Measurements from ENCODE around the gene SND1.

SND1 gene

DNA sequence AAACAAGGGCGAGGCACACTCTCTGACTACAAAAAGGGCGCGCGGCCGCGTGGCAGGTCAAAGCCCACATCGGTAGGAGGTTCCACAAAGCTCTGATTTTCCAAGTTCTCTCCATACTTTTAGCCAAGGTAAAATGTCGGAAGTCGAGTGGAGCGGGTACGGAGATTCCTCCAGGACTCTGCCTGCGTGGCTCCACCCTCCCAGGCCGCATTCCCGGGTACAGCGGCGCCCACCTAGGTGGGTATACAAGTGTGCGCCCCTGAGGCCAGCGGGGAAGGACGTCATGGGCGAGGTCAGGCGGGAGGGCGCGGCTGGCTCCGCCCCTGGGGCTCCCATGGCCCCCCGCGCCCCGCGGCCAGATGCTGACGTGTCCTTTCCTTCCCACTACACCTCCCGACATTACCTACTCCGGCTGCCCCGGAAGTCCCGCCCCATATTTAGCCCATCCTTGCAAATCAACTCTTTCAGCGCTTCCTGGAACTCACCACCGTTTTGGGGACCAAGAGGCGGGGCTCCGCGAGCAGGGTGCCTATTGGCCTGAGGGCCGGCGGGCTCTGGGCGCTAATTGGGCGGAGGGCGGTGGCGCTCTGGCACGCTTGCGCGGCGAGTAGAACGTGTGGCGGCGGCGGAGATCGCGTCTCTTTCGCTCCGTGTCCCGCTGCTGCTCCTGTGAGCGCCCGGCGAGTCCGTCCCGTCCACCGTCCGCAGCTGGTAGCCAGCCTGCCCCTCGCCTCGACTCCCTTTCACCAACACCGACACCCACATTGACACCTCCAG is at the start of gene SND1:
Gene SND1, plus strand, starts transcription at position 639 of the 777 bp plus-strand sequence. CDS start 180 bp downstream, outside the sequence.
- DNase-seq, result peak; percentile 99
- in situ Hi-C loops (cut with MboI; ENCODE audit: low pct_unique_long_range_greater_than_20kb, low sequenced_read_pairs), result no loop called here

DNA sequence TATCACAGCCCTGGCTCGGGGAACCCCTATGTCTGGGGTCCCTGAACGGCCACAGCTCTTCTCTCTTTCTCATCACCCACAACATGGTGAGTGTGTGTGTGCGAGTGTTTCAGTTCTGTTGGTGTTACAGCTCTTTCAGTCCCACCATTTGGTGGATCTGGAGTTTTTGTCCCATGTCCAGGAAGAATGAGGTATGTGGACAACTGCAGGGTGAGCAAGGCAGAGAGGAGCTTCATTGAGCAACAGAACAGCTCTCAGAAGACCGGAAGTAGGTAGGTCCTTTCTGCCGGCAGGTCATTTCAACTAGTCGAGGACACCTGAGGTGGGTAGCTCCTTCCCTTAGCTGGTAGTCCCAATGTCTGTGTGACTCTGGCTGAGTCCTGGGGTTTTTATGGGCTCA is 43.5 kb upstream of the SND1 start:
- in situ Hi-C loops (cut with MboI; ENCODE audit: low pct_unique_long_range_greater_than_20kb, low sequenced_read_pairs), result no loop called here
- no peak for DNase-seq

DNA sequence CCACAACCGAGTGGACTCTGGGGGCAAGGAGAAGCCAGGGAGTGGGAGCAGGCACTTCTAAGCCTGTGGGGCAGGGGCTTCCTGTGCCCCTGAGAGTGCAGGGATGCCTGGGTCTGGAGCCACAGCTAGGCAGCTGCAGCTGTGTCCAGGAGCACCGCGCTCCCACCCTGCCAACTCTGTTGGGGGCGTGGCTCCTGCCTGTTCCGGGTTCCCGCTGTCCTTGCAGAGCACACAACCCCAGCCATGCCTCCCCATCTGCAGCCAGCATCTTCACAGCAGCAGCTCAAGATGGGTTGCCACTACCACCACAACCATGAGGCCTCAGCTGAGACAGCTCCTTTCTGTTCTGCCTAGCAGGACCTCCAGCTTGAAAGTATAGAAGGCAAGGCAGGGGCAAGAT is 42.7 kb upstream of the SND1 start:
- no peak for DNase-seq
- in situ Hi-C loops (cut with MboI; ENCODE audit: low pct_unique_long_range_greater_than_20kb, low sequenced_read_pairs), result no loop called here

- no peak for DNase-seq
- in situ Hi-C loops (cut with MboI; ENCODE audit: low pct_unique_long_range_greater_than_20kb, low sequenced_read_pairs), result no loop called here
Measured at GRCh38 chr7:127612263-127612662, 39.7 kb upstream of the SND1 start.

DNA sequence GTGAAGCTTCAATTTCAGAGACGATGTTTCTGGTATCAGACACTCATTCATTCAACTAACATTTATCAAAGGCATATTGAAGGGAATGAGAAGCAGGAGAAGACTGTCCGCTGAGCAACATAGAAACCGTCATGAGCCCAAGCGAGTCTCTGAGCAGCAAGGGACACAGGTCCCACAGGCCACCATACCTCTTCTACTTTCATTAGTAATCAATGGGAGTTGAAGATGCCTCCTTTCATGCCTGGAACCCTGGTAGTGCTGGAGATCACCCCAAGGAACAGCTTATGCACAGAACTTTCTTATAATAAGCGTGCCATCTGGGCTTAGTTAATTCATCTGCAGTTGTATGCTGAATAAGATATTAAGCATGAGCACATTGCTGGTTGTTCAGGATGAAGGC is 35.3 kb upstream of the SND1 start:
- in situ Hi-C loops (cut with MboI; ENCODE audit: low pct_unique_long_range_greater_than_20kb, low sequenced_read_pairs), result no loop called here
- no peak for DNase-seq

GRCh38 chr7:127618042-127618441 is 34.0 kb upstream of the SND1 start, which contains the start of gene PAX4:
Gene PAX4, minus strand, starts transcription at chr7:127618142. Its CDS starts 2,214 bp downstream, at chr7:127615928.
- no peak for DNase-seq
- in situ Hi-C loops (cut with MboI; ENCODE audit: low pct_unique_long_range_greater_than_20kb, low sequenced_read_pairs), result no loop called here

DNA sequence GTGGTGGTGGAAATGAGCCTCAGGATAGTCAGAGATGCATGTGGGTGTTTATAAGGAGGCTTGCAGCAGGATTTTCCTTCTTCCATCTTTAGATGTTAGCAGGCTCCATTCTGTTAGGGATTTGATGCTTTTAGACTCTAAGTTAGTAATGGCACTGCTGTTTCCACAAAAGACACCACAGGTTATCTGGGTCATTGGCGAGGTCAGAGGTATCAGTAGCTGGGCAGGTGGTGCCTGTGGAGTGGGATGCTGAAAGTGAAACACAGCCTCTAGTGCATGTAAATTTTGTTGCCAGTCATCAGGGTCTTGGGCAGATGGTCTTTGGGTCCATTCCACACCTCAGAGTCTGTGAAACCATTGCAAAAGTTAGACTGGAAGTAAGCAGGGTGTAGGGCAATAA is 33.2 kb upstream of the SND1 start:
- no peak for DNase-seq
- in situ Hi-C loops (cut with MboI; ENCODE audit: low pct_unique_long_range_greater_than_20kb, low sequenced_read_pairs), result no loop called here

DNA sequence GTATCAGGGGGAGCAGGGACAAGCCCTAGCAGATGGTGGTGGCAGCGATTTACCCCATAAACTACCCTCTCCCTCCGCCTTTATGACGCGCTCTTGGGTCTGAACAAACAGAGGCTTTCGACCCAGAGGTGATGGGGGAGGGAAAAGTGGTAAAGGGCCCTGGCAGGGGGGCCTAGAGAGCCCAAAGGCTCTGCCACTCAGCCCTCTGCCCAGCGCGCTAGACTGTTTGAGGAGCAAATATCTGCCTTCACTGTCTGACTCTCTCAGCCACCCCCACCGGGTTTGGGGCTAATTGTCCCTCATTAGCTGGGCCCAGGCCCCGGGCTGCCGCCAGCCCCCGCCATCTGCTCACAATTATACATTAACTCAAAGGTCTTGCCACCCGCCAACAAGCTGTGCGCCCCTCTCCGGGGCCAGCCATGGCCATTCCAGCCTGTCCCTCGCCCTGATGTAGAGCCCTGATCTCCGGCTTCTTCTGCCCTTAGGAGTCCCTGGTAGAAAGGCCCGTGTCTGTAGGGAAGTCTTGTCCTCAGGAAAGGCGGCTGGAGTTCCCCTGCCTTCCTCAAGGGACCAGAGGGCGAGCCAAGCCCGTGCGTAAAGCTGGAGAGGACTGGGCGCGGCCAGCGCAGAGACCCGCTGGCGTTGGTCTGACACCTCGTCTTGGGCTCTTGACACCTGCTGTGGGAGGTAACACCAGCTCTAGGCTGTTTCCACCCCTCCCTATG is 32.2 kb upstream of the SND1 start:
- in situ Hi-C loops (cut with MboI; ENCODE audit: low pct_unique_long_range_greater_than_20kb, low sequenced_read_pairs), result no loop called here
- DNase-seq, result no peak

DNA sequence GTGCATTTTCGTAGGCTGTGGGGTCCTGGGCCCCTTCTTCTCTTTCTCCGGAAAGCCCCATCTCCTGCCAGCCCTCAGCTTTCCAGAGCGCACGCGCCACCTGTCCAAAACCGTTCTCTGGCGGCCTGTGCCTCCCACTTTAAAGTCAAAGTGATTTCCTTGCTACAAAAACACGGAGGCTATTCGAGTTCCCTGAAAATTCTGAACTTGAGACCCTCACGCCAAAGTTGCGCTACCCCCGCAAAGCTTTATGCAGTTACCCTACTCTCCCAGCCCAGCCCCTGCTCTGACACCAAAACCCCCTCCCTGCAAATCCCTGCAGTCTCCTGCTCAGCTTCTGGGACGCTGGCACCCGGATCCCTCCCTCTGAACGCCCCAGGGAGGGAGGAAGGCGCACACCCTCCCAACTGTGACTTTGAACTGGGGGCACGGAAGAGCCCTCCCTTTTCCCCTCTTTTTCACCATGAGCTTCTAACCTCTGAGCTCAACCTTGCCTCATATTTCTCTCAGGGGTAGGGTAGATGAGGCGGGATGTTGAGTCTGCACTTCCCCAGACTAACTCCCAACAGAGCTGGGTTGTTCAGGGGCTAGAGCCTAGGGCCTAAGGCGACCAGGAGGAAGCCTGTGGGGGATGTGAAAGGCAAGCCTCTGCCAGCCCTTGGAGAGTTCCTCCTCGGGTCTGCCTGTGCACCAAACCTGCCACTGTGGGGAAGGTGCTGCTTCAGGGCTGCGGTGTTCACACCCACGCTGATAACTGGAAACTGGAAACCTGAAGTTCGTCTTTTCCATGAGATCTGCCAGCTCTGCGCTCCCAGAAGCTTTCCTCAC is 31.4 kb upstream of the SND1 start:
- in situ Hi-C loops (cut with MboI; ENCODE audit: low pct_unique_long_range_greater_than_20kb, low sequenced_read_pairs), result no loop called here
- DNase-seq, result peak; percentile 36

GRCh38 chr7:127625331-127625730 is 26.7 kb upstream of the SND1 start:
- DNase-seq, result no peak
- in situ Hi-C loops (cut with MboI; ENCODE audit: low pct_unique_long_range_greater_than_20kb, low sequenced_read_pairs), result no loop called here

- no peak for DNase-seq
- in situ Hi-C loops (cut with MboI; ENCODE audit: low pct_unique_long_range_greater_than_20kb, low sequenced_read_pairs), result no loop called here
Measured at GRCh38 chr7:127628445-127628844, 23.5 kb upstream of the SND1 start.

- in situ Hi-C loops (cut with MboI; ENCODE audit: low pct_unique_long_range_greater_than_20kb, low sequenced_read_pairs), result no loop called here
- DNase-seq, result peak; percentile 52
Measured at GRCh38 chr7:127629268-127629854, 22.6 kb upstream of the SND1 start.

- no peak for DNase-seq
- in situ Hi-C loops (cut with MboI; ENCODE audit: low pct_unique_long_range_greater_than_20kb, low sequenced_read_pairs), result no loop called here
Measured at GRCh38 chr7:127632276-127632910, 19.6 kb upstream of the SND1 start.

DNA sequence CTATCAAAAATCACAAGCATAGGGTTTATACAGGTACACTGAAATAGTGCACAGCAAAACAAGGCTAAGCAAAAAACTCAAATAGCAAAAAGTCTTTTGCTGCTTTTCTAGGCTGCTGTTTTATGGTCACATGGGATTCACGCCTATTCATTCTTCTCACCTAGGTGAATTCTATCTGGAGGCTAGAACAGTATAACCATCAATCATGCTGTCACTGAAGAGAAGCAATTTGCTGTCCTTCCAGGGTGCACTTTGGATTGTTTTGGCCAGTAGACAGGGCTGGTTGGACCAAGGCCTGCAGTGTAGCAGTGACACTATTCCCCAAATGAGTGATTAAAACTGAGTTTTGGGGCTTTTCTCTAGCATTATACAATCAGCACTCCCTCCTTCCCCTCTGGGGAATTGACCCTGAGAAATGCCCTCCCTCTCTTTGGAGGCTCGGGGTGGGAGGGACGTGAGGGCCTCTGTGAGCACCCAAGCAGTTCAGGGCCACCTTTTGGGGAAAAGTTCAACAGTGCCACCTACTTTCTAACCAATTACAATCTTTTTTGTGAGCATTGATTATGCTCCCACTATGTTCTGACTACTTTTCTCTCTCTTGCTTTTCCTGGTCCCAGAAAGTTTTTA is 16.2 kb upstream of the SND1 start:
- in situ Hi-C loops (cut with MboI; ENCODE audit: low pct_unique_long_range_greater_than_20kb, low sequenced_read_pairs), result no loop called here
- DNase-seq, result no peak

DNA sequence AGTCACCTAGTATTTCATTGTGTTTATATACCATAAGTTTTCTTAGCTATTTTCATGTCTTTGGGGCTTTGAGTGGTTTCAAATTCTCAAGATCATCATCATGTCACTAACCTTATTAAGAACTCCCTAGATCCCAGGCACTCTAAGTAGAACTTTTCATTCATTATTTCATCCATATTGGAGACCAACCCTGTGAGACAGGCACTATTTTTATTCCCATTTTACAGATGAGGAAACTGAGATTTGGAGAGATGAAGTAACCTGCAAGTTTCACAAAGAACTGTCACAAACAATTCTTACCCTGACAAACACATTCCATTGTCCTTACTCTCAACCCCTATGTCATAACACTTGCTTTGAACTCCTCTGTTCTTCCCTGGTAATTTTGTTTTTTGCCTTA is 13.8 kb upstream of the SND1 start:
- no peak for DNase-seq
- in situ Hi-C loops (cut with MboI; ENCODE audit: low pct_unique_long_range_greater_than_20kb, low sequenced_read_pairs), result no loop called here

- in situ Hi-C loops (cut with MboI; ENCODE audit: low pct_unique_long_range_greater_than_20kb, low sequenced_read_pairs), result no loop called here
Measured at GRCh38 chr7:127644484-127644883, 7.5 kb upstream of the SND1 start.

DNA sequence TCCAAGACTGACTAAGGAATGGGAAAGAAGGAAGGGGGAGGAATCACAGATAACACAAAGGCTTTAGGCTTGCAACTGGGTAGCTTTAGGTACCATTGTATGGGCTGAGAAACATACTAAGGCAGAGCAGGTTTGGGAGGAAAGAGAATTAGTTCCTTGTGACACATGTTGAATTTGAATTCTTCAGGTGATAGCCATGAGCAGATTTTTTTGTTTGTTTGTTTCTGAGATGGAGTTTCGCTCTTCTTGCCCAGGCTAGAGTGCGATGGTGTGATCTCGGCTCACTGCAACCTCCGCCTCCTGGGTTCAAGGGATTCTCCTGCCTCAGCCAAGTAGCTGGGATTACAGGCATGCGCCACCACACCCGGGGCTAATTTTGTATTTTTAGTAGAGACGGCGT is 4.4 kb upstream of the SND1 start:
- no peak for DNase-seq
- in situ Hi-C loops (cut with MboI; ENCODE audit: low pct_unique_long_range_greater_than_20kb, low sequenced_read_pairs), result no loop called here

More at GRCh38 chr7:127644484-127644883, 7.5 kb upstream of the SND1 start:
- no peak for DNase-seq

- no peak for DNase-seq
- in situ Hi-C loops (cut with MboI; ENCODE audit: low pct_unique_long_range_greater_than_20kb, low sequenced_read_pairs), result no loop called here
Measured at GRCh38 chr7:127648986-127649385, 3.0 kb upstream of the SND1 start.

Measured in KBM-7 (cell line).